ENCODE results near the gene PKHD1. TPM values are rescaled to one million over a fixed set of nuclear protein-coding genes. Genes with fewer than 3 reads are reported as not detected.

Gene PKHD1
- total RNA-seq, 1 experiment from 2014 or later, result 0.43 TPM

DNA sequence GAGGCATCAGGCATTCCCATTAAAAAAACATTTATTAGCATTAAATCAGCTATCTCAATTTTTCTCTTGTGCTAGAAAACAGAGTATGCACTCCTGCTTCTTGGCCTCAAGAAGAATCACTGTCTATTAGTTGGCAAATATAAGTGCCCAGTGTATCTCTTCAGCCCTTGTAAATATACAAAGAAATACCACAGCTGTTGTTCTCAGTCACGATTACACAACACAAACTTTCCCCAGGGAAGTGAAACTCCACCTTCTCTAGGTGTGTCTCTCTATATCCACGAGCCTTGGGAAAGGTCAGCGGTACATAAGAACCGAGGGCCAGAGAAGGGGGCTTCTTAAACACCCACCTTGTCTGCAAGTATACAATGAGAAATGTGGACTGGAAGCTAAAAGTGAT lies 194.7 kb downstream of the PKHD1 start:
- intact Hi-C loops (cut with micrococcal nuclease; ENCODE audit: unreplicated experiment), result no loop called here
- no peaks in the 10 kb centered on the region for H3K9me3 ChIP-seq (ENCODE audit: low read depth, low read length, poor library complexity, severe bottlenecking)
- no peaks in the 10 kb centered on the region for H3K27me3 ChIP-seq (replicated peaks; ENCODE audit: insufficient read depth, low read depth, low read length, poor library complexity)
- BruUV-seq (replicated peaks), result no TSS peak
- ChIA-PET CTCF (no interaction called here), POLR2A (ENCODE audit: low non-redundant PET) (no interaction called here)
- TF ChIP-seq, protein P1, sequence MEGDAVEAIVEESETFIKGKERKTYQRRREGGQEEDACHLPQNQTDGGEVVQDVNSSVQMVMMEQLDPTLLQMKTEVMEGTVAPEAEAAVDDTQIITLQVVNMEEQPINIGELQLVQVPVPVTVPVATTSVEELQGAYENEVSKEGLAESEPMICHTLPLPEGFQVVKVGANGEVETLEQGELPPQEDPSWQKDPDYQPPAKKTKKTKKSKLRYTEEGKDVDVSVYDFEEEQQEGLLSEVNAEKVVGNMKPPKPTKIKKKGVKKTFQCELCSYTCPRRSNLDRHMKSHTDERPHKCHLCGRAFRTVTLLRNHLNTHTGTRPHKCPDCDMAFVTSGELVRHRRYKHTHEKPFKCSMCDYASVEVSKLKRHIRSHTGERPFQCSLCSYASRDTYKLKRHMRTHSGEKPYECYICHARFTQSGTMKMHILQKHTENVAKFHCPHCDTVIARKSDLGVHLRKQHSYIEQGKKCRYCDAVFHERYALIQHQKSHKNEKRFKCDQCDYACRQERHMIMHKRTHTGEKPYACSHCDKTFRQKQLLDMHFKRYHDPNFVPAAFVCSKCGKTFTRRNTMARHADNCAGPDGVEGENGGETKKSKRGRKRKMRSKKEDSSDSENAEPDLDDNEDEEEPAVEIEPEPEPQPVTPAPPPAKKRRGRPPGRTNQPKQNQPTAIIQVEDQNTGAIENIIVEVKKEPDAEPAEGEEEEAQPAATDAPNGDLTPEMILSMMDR (conservative IDR thresholded peaks at IDR 0.05; ENCODE audit: low read depth, low read length), result no peak
- TF ChIP-seq EZH2 (IDR thresholded peaks at IDR 0.05; ENCODE audit: borderline replicate concordance, low read depth, low read length, poor library complexity, severe bottlenecking), result no peak
- H3K27ac ChIP-seq (ENCODE audit: low read depth, low read length, poor library complexity, severe bottlenecking), result no peak overlapping the region
- no peak overlapping the region for H3K4me3 ChIP-seq (ENCODE audit: low read depth, low read length, poor library complexity, severe bottlenecking)
- no peaks in the 10 kb centered on the region for H3K36me3 ChIP-seq (ENCODE audit: insufficient read depth, low read length, poor library complexity, severe bottlenecking)
- no peak for DNase-seq (ENCODE audit: low spot score)
- H3K4me1 ChIP-seq (ENCODE audit: insufficient read depth, low read length, poor library complexity, severe bottlenecking), result no peaks in the 10 kb centered on the region

DNA sequence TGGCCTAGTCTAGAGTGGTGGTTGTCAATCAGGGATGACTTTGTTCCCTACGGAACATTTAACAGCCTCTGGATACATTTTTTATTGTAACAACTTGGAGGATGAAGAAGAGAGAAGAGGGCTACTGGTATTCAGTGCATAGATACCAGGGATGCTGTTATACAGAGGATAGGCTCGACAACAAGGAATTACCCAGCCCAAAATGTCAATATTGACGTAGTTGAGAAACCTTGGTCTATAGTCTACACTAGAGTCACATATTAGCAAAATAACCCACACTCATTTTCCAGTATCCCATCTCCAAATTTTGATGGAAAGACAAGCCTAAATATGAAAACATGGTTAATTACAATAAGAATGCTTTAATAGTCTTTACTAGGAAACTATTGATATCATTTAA lies 195.1 kb downstream of the PKHD1 start:
- Histone ChIP-seq H3K27me3 (replicated peaks; ENCODE audit: insufficient read depth, low read depth, low read length, poor library complexity) (no peaks in the 10 kb centered on the region), H3K4me3 (ENCODE audit: low read depth, low read length, poor library complexity, severe bottlenecking) (no peak overlapping the region), H3K36me3 (ENCODE audit: insufficient read depth, low read length, poor library complexity, severe bottlenecking) (no peaks in the 10 kb centered on the region), H3K4me1 (ENCODE audit: insufficient read depth, low read length, poor library complexity, severe bottlenecking) (no peaks in the 10 kb centered on the region), H3K27ac (ENCODE audit: low read depth, low read length, poor library complexity, severe bottlenecking) (no peak overlapping the region), H3K9me3 (ENCODE audit: low read depth, low read length, poor library complexity, severe bottlenecking) (no peaks in the 10 kb centered on the region)
- POLR2A ChIA-PET (ENCODE audit: low non-redundant PET), result no interaction called here
- intact Hi-C loops (cut with micrococcal nuclease; ENCODE audit: unreplicated experiment), result no loop called here
- CTCF ChIA-PET, result no interaction called here
- TF ChIP-seq EZH2 (IDR thresholded peaks at IDR 0.05; ENCODE audit: borderline replicate concordance, low read depth, low read length, poor library complexity, severe bottlenecking), result no peak
- TF ChIP-seq, protein P1 (conservative IDR thresholded peaks at IDR 0.05; ENCODE audit: low read depth, low read length), result no peak
- BruUV-seq (replicated peaks), result no TSS peak
- no peak for DNase-seq (ENCODE audit: low spot score)

DNA sequence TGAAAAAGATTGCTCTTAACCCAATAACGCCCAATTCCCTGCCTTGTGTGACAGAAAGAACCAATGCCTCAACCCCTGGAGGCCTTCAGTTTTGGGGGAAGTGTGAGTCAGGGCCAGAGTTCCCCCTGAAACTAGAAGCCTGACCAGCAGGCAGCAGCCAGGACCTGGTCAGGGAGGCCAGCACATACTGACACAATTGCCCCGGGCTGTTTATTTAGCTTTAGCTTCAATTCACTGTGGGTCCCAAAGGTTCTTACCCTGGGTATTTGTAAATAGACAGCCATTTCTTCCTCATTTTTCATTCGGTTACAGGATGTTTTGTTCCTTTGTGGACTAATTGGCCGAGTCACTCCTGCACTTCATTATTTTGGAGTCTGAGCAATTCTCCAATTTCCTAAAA lies 195.6 kb downstream of the PKHD1 start:
- no peak for TF ChIP-seq EZH2 (IDR thresholded peaks at IDR 0.05; ENCODE audit: borderline replicate concordance, low read depth, low read length, poor library complexity, severe bottlenecking)
- TF ChIP-seq, protein P1 (conservative IDR thresholded peaks at IDR 0.05; ENCODE audit: low read depth, low read length), result no peak
- intact Hi-C loops (cut with micrococcal nuclease; ENCODE audit: unreplicated experiment), result no loop called here
- ChIA-PET CTCF (no interaction called here), POLR2A (ENCODE audit: low non-redundant PET) (no interaction called here)
- Histone ChIP-seq H3K9me3 (ENCODE audit: low read depth, low read length, poor library complexity, severe bottlenecking) (no peaks in the 10 kb centered on the region), H3K36me3 (ENCODE audit: insufficient read depth, low read length, poor library complexity, severe bottlenecking) (no peaks in the 10 kb centered on the region), H3K4me3 (ENCODE audit: low read depth, low read length, poor library complexity, severe bottlenecking) (no peak overlapping the region), H3K4me1 (ENCODE audit: insufficient read depth, low read length, poor library complexity, severe bottlenecking) (no peaks in the 10 kb centered on the region), H3K27ac (ENCODE audit: low read depth, low read length, poor library complexity, severe bottlenecking) (no peak overlapping the region), H3K27me3 (replicated peaks; ENCODE audit: insufficient read depth, low read depth, low read length, poor library complexity) (no peaks in the 10 kb centered on the region)
- DNase-seq (ENCODE audit: low spot score), result no peak
- BruUV-seq (replicated peaks), result no TSS peak
